ENCODE results near the gene VAC14. TPM values are rescaled to one million over a fixed set of nuclear protein-coding genes. Genes with fewer than 3 reads are reported as not detected.

Gene VAC14
- polyA plus RNA-seq, 3 donors, result 16.8 to 27.2 (median 27.2) TPM

- 78 to 80% (median 79%) methylated on average over 16 of the region's 16 CpGs for WGBS, 3 donors
- H3K27ac ChIP-seq (ENCODE audit: low read depth, low read length), result no peak overlapping the region
Measured at GRCh38 chr16:70703041-70703834, 97.7 kb downstream of the VAC14 start.

GRCh38 chr16:70702624-70703023 lies 98.3 kb downstream of the VAC14 start:
- no peak overlapping the region for H3K27ac ChIP-seq (ENCODE audit: low read depth, low read length)
- 70 to 83% (median 76%) methylated on average over 8 of the region's 8 CpGs for WGBS, 3 donors

GRCh38 chr16:70701998-70702397 lies 99.0 kb downstream of the VAC14 start:
- WGBS, 3 donors, result 87 to 94% (median 91%) methylated on average over 8 of the region's 8 CpGs
- H3K27ac ChIP-seq (ENCODE audit: low read depth, low read length), result no peak overlapping the region

- H3K27ac ChIP-seq (ENCODE audit: low read depth, low read length), result no peak overlapping the region
- 82 to 86% (median 86%) methylated on average over 9 of the region's 9 CpGs for WGBS, 3 donors
Measured at GRCh38 chr16:70701596-70701995, 99.4 kb downstream of the VAC14 start.

GRCh38 chr16:70701036-70701435 lies 99.9 kb downstream of the VAC14 start:
- WGBS, 3 donors, result 74 to 81% (median 77%) methylated on average over 3 of the region's 3 CpGs
- H3K27ac ChIP-seq (ENCODE audit: low read depth, low read length), result no peak overlapping the region

- H3K27ac ChIP-seq (ENCODE audit: low read depth, low read length), result no peak overlapping the region
- 65 to 84% (median 67%) methylated on average over 30 of the region's 30 CpGs for WGBS, 3 donors
Measured at GRCh38 chr16:70700101-70701020, 100.6 kb downstream of the VAC14 start.

GRCh38 chr16:70699696-70700095 lies 101.3 kb downstream of the VAC14 start:
- 81 to 89% (median 87%) methylated on average over 17 of the region's 17 CpGs for WGBS, 3 donors

GRCh38 chr16:70698901-70699300 lies 102.1 kb downstream of the VAC14 start:
- 93 to 96% (median 94%) methylated on average over 10 of the region's 10 CpGs for WGBS, 3 donors
- no peak overlapping the region for H3K27ac ChIP-seq (ENCODE audit: low read depth, low read length)

More at GRCh38 chr16:70699696-70700095, 101.3 kb downstream of the VAC14 start:
- H3K27ac ChIP-seq (ENCODE audit: low read depth, low read length), result no peak overlapping the region

- WGBS, 3 donors, result 54 to 78% (median 62%) methylated on average over 14 of the region's 14 CpGs
- no peak overlapping the region for H3K27ac ChIP-seq (ENCODE audit: low read depth, low read length)
Measured at GRCh38 chr16:70697594-70698170, 103.3 kb downstream of the VAC14 start.

GRCh38 chr16:70696952-70697593 lies 103.9 kb downstream of the VAC14 start:
- no peak overlapping the region for H3K27ac ChIP-seq (ENCODE audit: low read depth, low read length)
- 53 to 75% (median 55%) methylated on average over 19 of the region's 19 CpGs for WGBS, 3 donors

GRCh38 chr16:70696355-70696754 lies 104.6 kb downstream of the VAC14 start:
- H3K27ac ChIP-seq (ENCODE audit: low read depth, low read length), result no peak overlapping the region
- 88 to 96% (median 95%) methylated on average over 8 of the region's 8 CpGs for WGBS, 3 donors

GRCh38 chr16:70695331-70696070 lies 105.5 kb downstream of the VAC14 start:
- H3K27ac ChIP-seq (ENCODE audit: low read depth, low read length), result no peak overlapping the region
- WGBS, 3 donors, result 46 to 57% (median 50%) methylated on average over 14 of the region's 14 CpGs

- WGBS, 3 donors, result 84 to 91% (median 90%) methylated on average over 4 of the region's 4 CpGs
- H3K27ac ChIP-seq (ENCODE audit: low read depth, low read length), result no peak overlapping the region
Measured at GRCh38 chr16:70694868-70695218, 106.1 kb downstream of the VAC14 start.

- 81 to 90% (median 86%) methylated on average over 17 of the region's 17 CpGs for WGBS, 3 donors
- no peak overlapping the region for H3K27ac ChIP-seq (ENCODE audit: low read depth, low read length)
Measured at GRCh38 chr16:70694088-70694867, 106.7 kb downstream of the VAC14 start.

- 78 to 84% (median 83%) methylated on average over 26 to 29 of the region's 29 CpGs for WGBS, 3 donors
- H3K27ac ChIP-seq (ENCODE audit: low read depth, low read length), result peak overlapping the region; percentile 58
Measured at GRCh38 chr16:70692873-70693671, 107.9 kb downstream of the VAC14 start.

- 63 to 92% (median 82%) methylated on average over 13 to 14 of the region's 14 CpGs for WGBS, 3 donors
- H3K27ac ChIP-seq (ENCODE audit: low read depth, low read length), result peak overlapping the region; percentile 58
Measured at GRCh38 chr16:70692130-70692872, 108.7 kb downstream of the VAC14 start.

Measured in adipose tissue (tissue), 3 donors.